K562 (cell line): ENCODE data around the gene PCNX2. TPM values are rescaled to one million over a fixed set of nuclear protein-coding genes. Genes with fewer than 3 reads are reported as not detected.

Experiments used
- ATAC-seq: fragments of 200-7000 bp; cut with Tn5 transposase; 3 replicates; pipeline ENCODE4 v1.9.1; 2020; ENCODE audit warnings: moderate library complexity
- BruUV-seq: library from RNA; stranded (reverse); fragments of 400-500 nt; replicated peaks from 2 replicates; lab custom pipeline; 2021; lab: Mats Ljungman, UMichigan
- CTCF ChIA-PET: fragments of 300-600 bp; formaldehyde crosslinking; extraction: SDS; loops from one replicate; lab custom pipeline; 2021; ENCODE audit warnings: low intra/inter-chr PET ratio; lab: Yijun Ruan, JAX
- POLR2A ChIA-PET: fragments of 300-600, 350-650 bp; sonication (Branson Sonifier 250); formaldehyde crosslinking; extraction: SDS; loops from one replicate; lab custom pipeline; 2021; ENCODE audit warnings: antibody characterized with exemption, inconsistent platforms; lab: Yijun Ruan, JAX
- DNase-seq, 4 experiments: peaks; one replicate each; pipeline versions ENCODE4 v3.0.0 to v3.0.0-alpha.2; 2011 to 2018; ENCODE audit warnings: low spot score in 3 of 4, mixed read lengths in 3 of 4; ENCODE audit errors: extremely low read depth in 1 of 4
- FAIRE-seq: peaks from 2 replicates; lab custom pipeline; 2011; peaks lifted over from hg19 to GRCh38; lab: Jason Lieb, UNC
- H2AFZ ChIP-seq: 2 replicates; pipeline ENCODE4 v1.6.0; 2011; ENCODE audit warnings: low read depth, low read length, control low read depth, inconsistent platforms
- H3K27ac ChIP-seq: fragments of 200-600 bp; 3 replicates; pipeline ENCODE4 v1.8.0; 2011; ENCODE audit warnings: low read depth, mild to moderate bottlenecking, control low read depth, inconsistent platforms, low read length, moderate library complexity, mixed read lengths; ENCODE audit errors: extremely low read depth
- H3K27me3 ChIP-seq, 2 experiments: fragments of 300-600 bp in 1 of 2; 2 replicates in 1 of 2; 3 replicates in 1 of 2; pipeline versions ENCODE4 v1.6.0 to v1.8.0; 2011; ENCODE audit warnings: inconsistent platforms in 2 of 2, low read length in 2 of 2, mild to moderate bottlenecking in 1 of 2, mixed read lengths in 1 of 2, moderate library complexity in 1 of 2; ENCODE audit not compliant: control insufficient read depth in 2 of 2, insufficient read depth in 2 of 2
- H3K36me3 ChIP-seq: fragments of 300-600 bp; 3 replicates; pipeline ENCODE4 v1.8.0; 2011; ENCODE audit warnings: mild to moderate bottlenecking, low read length, inconsistent platforms; ENCODE audit not compliant: control insufficient read depth, insufficient read depth
- H3K4me1 ChIP-seq, 2 experiments: fragments of 200-600 bp in 1 of 2; replicated peaks in 1 of 2; 2 replicates in 1 of 2; 3 replicates in 1 of 2; pipeline versions ENCODE4 v1.5.1 to v1.8.0; 2011; ENCODE audit warnings: inconsistent platforms in 2 of 2, low read length in 2 of 2, mild to moderate bottlenecking in 1 of 2, mixed read lengths in 1 of 2, moderate library complexity in 1 of 2; ENCODE audit not compliant: control insufficient read depth in 2 of 2, insufficient read depth in 2 of 2
- H3K4me2 ChIP-seq: 2 replicates; pipeline ENCODE4 v1.6.1; 2011; ENCODE audit warnings: low read length, control low read depth, inconsistent platforms, mixed read lengths; ENCODE audit not compliant: insufficient read depth
- H3K4me3 ChIP-seq: fragments of 200-600 bp; sonication (generic), shearing (Covaris generic); 2 replicates; pipeline ENCODE4 v1.5.1; 2016; ENCODE audit warnings: control low read depth, inconsistent platforms
- H3K79me2 ChIP-seq: fragments of 200-600 bp; 3 replicates; pipeline ENCODE4 v1.8.0; 2011; ENCODE audit warnings: low read length, inconsistent platforms; ENCODE audit not compliant: control insufficient read depth, insufficient read depth
- H3K9ac ChIP-seq, 2 experiments: 2 replicates each; pipeline versions ENCODE4 v1.6.0 to v1.6.1; 2011; ENCODE audit warnings: low read depth in 2 of 2, low read length in 2 of 2, control low read depth in 1 of 2, inconsistent platforms in 1 of 2, mild to moderate bottlenecking in 1 of 2, mixed read lengths in 1 of 2; ENCODE audit not compliant: insufficient read depth in 1 of 2
- H3K9me1 ChIP-seq: one replicate; pipeline ENCODE4 v1.6.0; 2011; ENCODE audit warnings: inconsistent platforms, mild to moderate bottlenecking, low read length, moderate library complexity; ENCODE audit not compliant: control insufficient read depth, insufficient read depth
- H3K9me3 ChIP-seq: replicated peaks from 2 replicates; pipeline ENCODE4 v1.5.1; 2011; ENCODE audit warnings: low read depth, low read length, inconsistent platforms; ENCODE audit not compliant: control insufficient read depth, insufficient read depth
- H4K20me1 ChIP-seq: replicated peaks from 2 replicates; pipeline ENCODE4 v1.6.1; 2011; ENCODE audit warnings: low read length, inconsistent platforms, mixed read lengths; ENCODE audit not compliant: control insufficient read depth, insufficient read depth
- CHD1 ChIP-seq: fragments of 200-600 bp; sonication (generic); IDR thresholded peaks from one replicate; pipeline ENCODE4 v1.6.1; 2012; ENCODE audit warnings: mild to moderate bottlenecking, moderate library complexity, low read length, inconsistent platforms
- GATAD2B ChIP-seq: fragments of 450-650 bp; IDR thresholded peaks from 2 replicates; pipeline ENCODE4 v1.6.1; 2017; ENCODE audit warnings: mild to moderate bottlenecking, borderline replicate concordance
- HOXB6 ChIP-seq: fragments of 250-450 bp; sonication (Bioruptor Pico); IDR thresholded peaks from 2 replicates; pipeline ENCODE4 v1.5.1; 2022; ENCODE audit warnings: mild to moderate bottlenecking, borderline replicate concordance
- KLF16 ChIP-seq: IDR thresholded peaks from 2 replicates; pipeline ENCODE4 v1.6.1; 2016; ENCODE audit warnings: antibody characterized with exemption
- POLR3G ChIP-seq: IDR thresholded peaks from 2 replicates; pipeline ENCODE4 v1.6.1; 2011; ENCODE audit not compliant: insufficient read length, insufficient replicate concordance; ENCODE audit errors: extremely low read depth
- PRPF4 ChIP-seq: fragments of 200-400 bp; formaldehyde crosslinking; IDR thresholded peaks from one replicate; pipeline ENCODE4 v1.6.1; 2017; ENCODE audit warnings: low read length, low read depth, mild to moderate bottlenecking; ENCODE audit not compliant: insufficient read depth, poor library complexity, severe bottlenecking
- SMAD1 ChIP-seq: fragments of 150-350 bp; IDR thresholded peaks from 2 replicates; pipeline ENCODE4 v1.6.1; 2014; ENCODE audit warnings: low read length, low read depth; ENCODE audit not compliant: partially characterized antibody
- U2AF2 ChIP-seq: fragments of 200-400 bp; formaldehyde crosslinking; optimal IDR thresholded peaks from 2 replicates; pipeline ENCODE3; 2017; ENCODE audit warnings: low read depth, mild to moderate bottlenecking, low read length
- ZC3H8 ChIP-seq: fragments of 450-650 bp; IDR thresholded peaks from 2 replicates; pipeline ENCODE4 v1.6.1; 2017
- WGBS: fragments of 100-300 bp; shearing (Covaris generic); methylation state at CpG from one replicate; pipeline ENCODE4 v1.1.6; 2016; ENCODE audit warnings: low coverage, mixed read lengths; ENCODE audit not compliant: insufficient coverage; ENCODE audit errors: missing lambda C conversion rate; 5-methylcytosine and 5-hydroxymethylcytosine counted together
- in situ Hi-C: fragments of 300-500 bp; cut with MboI; formaldehyde crosslinking; loops from 4 replicates; pipeline ENCODE4 v1.15.0; 2018; ENCODE audit warnings: inconsistent platforms, mixed read lengths
- intact Hi-C: fragments of 100-400 bp; cut with micrococcal nuclease; formaldehyde crosslinking; loops from 2 replicates; pipeline ENCODE4 v1.14.2; 2022
- polyA plus RNA-seq, 8 experiments: library from polyadenylated mRNA; depleted of rRNA in 4 of 8; stranded (reverse) in 5 of 8; unstranded in 3 of 8; fragments of >200 nt; fragmentation: Nextera tagmentation in 2 of 8; fragmentation: Illumina TruSeq in 1 of 8; extraction: Ambion mirVana in 2 of 8; extraction: Trizol in 1 of 8; gene quantifications; 2 replicates each; pipeline versions ENCODE4 v1.2.1 to v1.2.3, GENCODE V29; 2011 to 2014; ENCODE audit warnings: inconsistent platforms in 1 of 8, missing spikeins in 1 of 8
- total RNA-seq, 7 experiments: library from RNA; depleted of rRNA in 6 of 7; stranded (reverse); fragments of >200 nt in 6 of 7; fragmentation: Illumina TruSeq in 2 of 7; extraction: Trizol in 2 of 7; gene quantifications; 2 replicates each; pipeline versions ENCODE4 v1.2.1 to v1.2.3, GENCODE V29; 2011 to 2021; ENCODE audit warnings: low replicate concordance in 1 of 7
- TF ChIP-seq, protein P1 (sequence below), 3 experiments: IDR thresholded peaks in 2 of 3; conservative IDR thresholded peaks in 1 of 3; 2 replicates each; pipeline ENCODE4 v1.5.1; 2011 to 2012; ENCODE audit warnings: low read length in 3 of 3, mild to moderate bottlenecking in 3 of 3, control low read depth in 2 of 3, improper control_type of control experiment in 1 of 3, inconsistent platforms in 1 of 3, low read depth in 1 of 3, mixed read lengths in 1 of 3, moderate library complexity in 1 of 3; ENCODE audit not compliant: insufficient read depth in 2 of 3

PCNX2 gene
- total and polyA plus RNA-seq, 9 of the 15 experiments (the other 6 are each of a cell fraction or from before 2014, with no cell fraction given), result 0.07 to 0.33 TPM; not detected in 7

DNA sequence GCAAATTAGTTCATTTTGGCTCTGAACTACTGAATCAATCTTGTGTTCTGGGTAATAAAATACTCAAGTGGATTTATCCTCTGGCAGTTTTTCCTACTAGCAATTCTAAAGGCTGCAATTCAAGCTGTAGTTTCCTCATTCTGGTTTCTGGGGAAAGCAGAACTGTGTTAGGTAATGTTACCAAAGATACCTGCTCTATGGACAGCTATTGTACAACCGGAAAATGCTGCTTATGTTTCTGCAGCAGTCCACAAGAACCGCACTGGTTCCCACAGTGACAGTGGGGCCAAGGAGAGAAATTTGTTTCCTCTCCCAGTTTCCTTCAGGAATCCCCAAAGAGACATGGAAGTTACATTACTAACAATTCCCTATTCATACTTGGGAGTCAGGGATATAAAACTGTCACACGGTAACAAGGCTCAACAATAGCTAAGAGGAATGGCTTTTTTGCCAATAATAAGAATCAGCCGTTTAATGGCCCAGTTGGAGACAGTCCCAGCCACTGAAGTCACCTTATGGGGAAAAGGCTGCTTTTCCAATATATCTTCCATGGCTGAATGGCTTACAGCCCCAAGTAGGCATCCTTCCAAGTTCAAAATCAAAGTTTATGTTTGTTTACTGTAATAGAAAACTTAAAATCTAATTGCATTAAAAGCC lies 52.6 kb downstream of the PCNX2 start:
- ChIA-PET CTCF (no interaction called here), POLR2A (no interaction called here)
- in situ Hi-C loops, result loop anchor here (25.0 kb wide), 2 partner anchors 606 to 1506 kb away; partner anchors contain the start of gene SIPA1L2
- Histone ChIP-seq H3K9me3 (no peaks in the 10 kb centered on the region), H3K27me3 (no peaks in the 10 kb centered on the region; a peak in 1 of 5 replicates), H3K36me3 (no peaks in the 10 kb centered on the region), H3K4me3 (no peak overlapping the region), H3K4me1 (no peaks in the 10 kb centered on the region), H3K4me2 (no peak overlapping the region), H3K9me1 (no peaks in the 10 kb centered on the region), H2AFZ (no peak overlapping the region), H3K27ac (no peak overlapping the region), H3K79me2 (no peaks in the 10 kb centered on the region), H4K20me1 (no peaks in the 10 kb centered on the region), H3K9ac (no peak overlapping the region)
- ATAC-seq (no peak), DNase-seq (no peak), FAIRE-seq (no peak)
- BruUV-seq, result no TSS peak
- WGBS, result 0% methylated on average over 4 of the region's 4 CpGs
- intact Hi-C loops, result no loop called here
- TF ChIP-seq KLF16, result no peak
- TF ChIP-seq ZC3H8, result no peak
- TF ChIP-seq GATAD2B, result no peak
- no peak for TF ChIP-seq HOXB6 (CRISPR knock-in tag)
- TF ChIP-seq POLR3G, result no peak
- TF ChIP-seq CHD1, result no peak
- no peak for TF ChIP-seq U2AF2
- TF ChIP-seq PRPF4, result no peak
- TF ChIP-seq SMAD1, result no peak
- TF ChIP-seq, protein P1, sequence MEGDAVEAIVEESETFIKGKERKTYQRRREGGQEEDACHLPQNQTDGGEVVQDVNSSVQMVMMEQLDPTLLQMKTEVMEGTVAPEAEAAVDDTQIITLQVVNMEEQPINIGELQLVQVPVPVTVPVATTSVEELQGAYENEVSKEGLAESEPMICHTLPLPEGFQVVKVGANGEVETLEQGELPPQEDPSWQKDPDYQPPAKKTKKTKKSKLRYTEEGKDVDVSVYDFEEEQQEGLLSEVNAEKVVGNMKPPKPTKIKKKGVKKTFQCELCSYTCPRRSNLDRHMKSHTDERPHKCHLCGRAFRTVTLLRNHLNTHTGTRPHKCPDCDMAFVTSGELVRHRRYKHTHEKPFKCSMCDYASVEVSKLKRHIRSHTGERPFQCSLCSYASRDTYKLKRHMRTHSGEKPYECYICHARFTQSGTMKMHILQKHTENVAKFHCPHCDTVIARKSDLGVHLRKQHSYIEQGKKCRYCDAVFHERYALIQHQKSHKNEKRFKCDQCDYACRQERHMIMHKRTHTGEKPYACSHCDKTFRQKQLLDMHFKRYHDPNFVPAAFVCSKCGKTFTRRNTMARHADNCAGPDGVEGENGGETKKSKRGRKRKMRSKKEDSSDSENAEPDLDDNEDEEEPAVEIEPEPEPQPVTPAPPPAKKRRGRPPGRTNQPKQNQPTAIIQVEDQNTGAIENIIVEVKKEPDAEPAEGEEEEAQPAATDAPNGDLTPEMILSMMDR (IDR thresholded peaks at IDR 0.05 in 2 of 3, conservative IDR thresholded peaks at IDR 0.05 in 1 of 3; ENCODE audit: insufficient read depth in 2 of 3, low read depth in 1 of 3, low read length in 3 of 3), result no peak
